A549 (cell line): ENCODE results near the gene CFAP70. TPM values are rescaled to one million over a fixed set of nuclear protein-coding genes. Genes with fewer than 3 reads are reported as not detected.

Experiments
- ATAC-seq, 2 experiments: fragments of 200-7000 bp in 1 of 2; fragments of >200 bp in 1 of 2; cut with Nextera tagmentation in 1 of 2; cut with Tn5 transposase in 1 of 2; 3 replicates each; pipeline versions ENCODE4 v1.8.0 to v1.9.1; 2018 to 2020; ENCODE audit warnings: mild to moderate bottlenecking in 1 of 2, moderate library complexity in 1 of 2
- CTCF ChIA-PET: fragments of 300-600 bp; sonication (Branson Sonifier 250); formaldehyde crosslinking; extraction: SDS; loops from one replicate; lab custom pipeline; 2021; ENCODE audit warnings: antibody characterized with exemption, inconsistent platforms; lab: Yijun Ruan, JAX
- POLR2A ChIA-PET: fragments of 350-600 bp; formaldehyde crosslinking; extraction: SDS; loops from one replicate; lab custom pipeline; 2021; ENCODE audit warnings: antibody characterized with exemption, inconsistent platforms; lab: Yijun Ruan, JAX
- DNase-seq, 2 experiments: peaks; one replicate each; pipeline versions ENCODE4 v3.0.0 to v3.0.0-alpha.2; 2011 to 2016; ENCODE audit warnings: low read depth in 1 of 2, low spot score in 1 of 2
- FAIRE-seq: peaks from 2 replicates; lab custom pipeline; 2011; peaks lifted over from hg19 to GRCh38; lab: Jason Lieb, UNC
- H3K27ac ChIP-seq, 2 experiments: fragments of >200 bp; sonication (Bioruptor Twin); formaldehyde crosslinking; 3 replicates each; pipeline ENCODE4 v1.5.1; 2016 to 2017
- H3K4me1 ChIP-seq: fragments of >200 bp; sonication (Bioruptor Twin); formaldehyde crosslinking; 3 replicates; pipeline ENCODE4 v1.6.1; 2016
- H3K4me2 ChIP-seq: fragments of >200 bp; sonication (Bioruptor Twin); formaldehyde crosslinking; 3 replicates; pipeline ENCODE4 v1.6.1; 2016
- H3K4me3 ChIP-seq: fragments of >200 bp; sonication (Bioruptor Twin); formaldehyde crosslinking; 3 replicates; pipeline ENCODE4 v1.5.1; 2016
- H3K9me3 ChIP-seq: fragments of >200 bp; sonication (Bioruptor Twin); formaldehyde crosslinking; 3 replicates; pipeline ENCODE4 v1.6.1; 2016
- BHLHE40 ChIP-seq: IDR thresholded peaks from 2 replicates; pipeline ENCODE4 v1.6.1; 2012; ENCODE audit warnings: low read depth, low read length, inconsistent platforms
- CBX8 ChIP-seq: fragments of 200-600 bp; sonication (generic); IDR thresholded peaks from 2 replicates; pipeline ENCODE4 v1.6.1; 2016
- CEBPB ChIP-seq, 2 experiments: fragments of >200 bp in 1 of 2; sonication (Bioruptor Twin) in 1 of 2; formaldehyde crosslinking in 1 of 2; IDR thresholded peaks; 2 replicates each; pipeline ENCODE4 v1.6.1; 2012 to 2016
- CHD4 ChIP-seq: fragments of 200-600 bp; sonication (generic); IDR thresholded peaks from 2 replicates; pipeline ENCODE4 v1.6.1; 2016; ENCODE audit warnings: antibody characterized with exemption, mild to moderate bottlenecking, borderline replicate concordance
- EHF ChIP-seq: fragments of 250-450 bp; sonication (Bioruptor Pico); IDR thresholded peaks from 2 replicates; pipeline ENCODE4 v1.5.0; 2020; ENCODE audit warnings: mild to moderate bottlenecking
- EP300 ChIP-seq, 2 experiments: fragments of >200 bp; sonication (Bioruptor Twin); formaldehyde crosslinking; IDR thresholded peaks; 2 replicates in 1 of 2; 3 replicates in 1 of 2; pipeline ENCODE4 v1.6.1; 2016 to 2017
- GATA3 ChIP-seq: IDR thresholded peaks from 2 replicates; pipeline ENCODE4 v1.6.1; 2012; ENCODE audit warnings: borderline replicate concordance
- HEYL ChIP-seq: fragments of 250-450 bp; sonication (Bioruptor Pico); IDR thresholded peaks from 2 replicates; pipeline ENCODE4 v1.8.0; 2021; ENCODE audit warnings: mild to moderate bottlenecking, moderate library complexity
- HOXA7 ChIP-seq: fragments of 250-450 bp; sonication (Bioruptor Pico); IDR thresholded peaks from 2 replicates; pipeline ENCODE4 v1.5.0; 2020; ENCODE audit warnings: mild to moderate bottlenecking, moderate library complexity
- JUN ChIP-seq, 2 experiments: fragments of >200 bp; sonication (Bioruptor Twin); formaldehyde crosslinking; IDR thresholded peaks; 2 replicates in 1 of 2; 3 replicates in 1 of 2; pipeline ENCODE4 v1.6.1; 2016 to 2017
- JUNB ChIP-seq: fragments of >200 bp; sonication (Bioruptor Twin); formaldehyde crosslinking; IDR thresholded peaks from 2 replicates; pipeline ENCODE4 v1.6.1; 2016
- MAFK ChIP-seq: fragments of 450-650 bp; IDR thresholded peaks from 2 replicates; pipeline ENCODE4 v1.6.1; 2014; ENCODE audit not compliant: partially characterized antibody
- MAZ ChIP-seq: fragments of 150-350 bp; IDR thresholded peaks from 2 replicates; pipeline ENCODE4 v1.6.1; 2014; ENCODE audit warnings: antibody characterized with exemption, low read depth, low read length, borderline replicate concordance
- MYC ChIP-seq: IDR thresholded peaks from 2 replicates; pipeline ENCODE4 v1.6.1; 2012; ENCODE audit warnings: mild to moderate bottlenecking, inconsistent platforms, low read length, improper control_type of control experiment, borderline replicate concordance
- NFE2L2 ChIP-seq: fragments of 150-350 bp; conservative IDR thresholded peaks from 2 replicates; pipeline ENCODE4 v1.6.1; 2014; ENCODE audit warnings: low read length
- NPAS2 ChIP-seq: fragments of 250-450 bp; sonication (Bioruptor Pico); IDR thresholded peaks from 2 replicates; pipeline ENCODE4 v1.8.0; 2022; ENCODE audit warnings: mild to moderate bottlenecking, moderate library complexity, borderline replicate concordance
- NR3C1 ChIP-seq: fragments of >200 bp; sonication (Bioruptor Twin); formaldehyde crosslinking; IDR thresholded peaks from 3 replicates; pipeline ENCODE4 v1.6.1; 2017
- RARB ChIP-seq: fragments of 250-450 bp; sonication (Bioruptor Pico); IDR thresholded peaks from 2 replicates; pipeline ENCODE4 v1.8.0; 2021; ENCODE audit warnings: mild to moderate bottlenecking, moderate library complexity
- SMC3 ChIP-seq: fragments of >200 bp; sonication (Bioruptor Twin); formaldehyde crosslinking; IDR thresholded peaks from 3 replicates; pipeline ENCODE4 v1.6.1; 2018; ENCODE audit warnings: inconsistent platforms
- TP53 ChIP-seq: fragments of 250-450 bp; sonication (Bioruptor Pico); IDR thresholded peaks from 2 replicates; pipeline ENCODE4 v1.5.0; 2021; ENCODE audit warnings: mild to moderate bottlenecking, moderate library complexity
- ZFP36 ChIP-seq: fragments of 450-650 bp; IDR thresholded peaks from 2 replicates; pipeline ENCODE4 v1.6.1; 2014; ENCODE audit warnings: borderline replicate concordance; ENCODE audit not compliant: partially characterized antibody
- ZNF302 ChIP-seq: fragments of 250-450 bp; sonication (Bioruptor Pico); IDR thresholded peaks from 2 replicates; pipeline ENCODE4 v1.9.0; 2021; ENCODE audit warnings: inconsistent platforms, mild to moderate bottlenecking, moderate library complexity
- WGBS: methylation state at CpG from one replicate; pipeline ENCODE4 v1.1.6; 2017; ENCODE audit errors: missing lambda C conversion rate; 5-methylcytosine and 5-hydroxymethylcytosine counted together
- polyA plus RNA-seq, 4 experiments: library from polyadenylated mRNA; depleted of rRNA in 3 of 4; stranded (reverse); fragments of >200 nt; fragmentation: RNase III in 1 of 4; extraction: RNeasy Plus Mini Kit Qiagen cat#74134 plus additional on column Dnase treatment in 1 of 4; gene quantifications; 2 replicates in 3 of 4; 3 replicates in 1 of 4; pipeline ENCODE4 v1.2.3, GENCODE V29; 2011 to 2017
- TF ChIP-seq, protein P1 (sequence below): fragments of >200 bp; sonication (Bioruptor Twin); formaldehyde crosslinking; IDR thresholded peaks from 2 replicates; pipeline ENCODE4 v1.6.1; 2016
- TF ChIP-seq, protein P2 (sequence below): fragments of 200-600 bp; sonication (generic); IDR thresholded peaks from 2 replicates; pipeline ENCODE4 v1.6.1; 2016; ENCODE audit warnings: antibody characterized with exemption, mild to moderate bottlenecking, moderate library complexity
- TF ChIP-seq, protein P3 (sequence below): IDR thresholded peaks from 2 replicates; pipeline ENCODE4 v1.6.1; 2012; ENCODE audit warnings: low read depth, borderline replicate concordance
- TF ChIP-seq, protein P4 (sequence below): IDR thresholded peaks from 2 replicates; pipeline ENCODE4 v1.6.1; 2012
- TF ChIP-seq, protein P5 (sequence below): IDR thresholded peaks from 2 replicates; pipeline ENCODE4 v1.6.1; 2012
- TF ChIP-seq, protein P6 (sequence below): fragments of 150-350 bp; IDR thresholded peaks from 2 replicates; pipeline ENCODE4 v1.6.1; 2014; ENCODE audit warnings: low read depth, mild to moderate bottlenecking, low read length

Gene CFAP70
- polyA plus RNA-seq, 2 of the 4 experiments (the other 2 are of a cell fraction) = 0.34 to 0.98 TPM

DNA sequence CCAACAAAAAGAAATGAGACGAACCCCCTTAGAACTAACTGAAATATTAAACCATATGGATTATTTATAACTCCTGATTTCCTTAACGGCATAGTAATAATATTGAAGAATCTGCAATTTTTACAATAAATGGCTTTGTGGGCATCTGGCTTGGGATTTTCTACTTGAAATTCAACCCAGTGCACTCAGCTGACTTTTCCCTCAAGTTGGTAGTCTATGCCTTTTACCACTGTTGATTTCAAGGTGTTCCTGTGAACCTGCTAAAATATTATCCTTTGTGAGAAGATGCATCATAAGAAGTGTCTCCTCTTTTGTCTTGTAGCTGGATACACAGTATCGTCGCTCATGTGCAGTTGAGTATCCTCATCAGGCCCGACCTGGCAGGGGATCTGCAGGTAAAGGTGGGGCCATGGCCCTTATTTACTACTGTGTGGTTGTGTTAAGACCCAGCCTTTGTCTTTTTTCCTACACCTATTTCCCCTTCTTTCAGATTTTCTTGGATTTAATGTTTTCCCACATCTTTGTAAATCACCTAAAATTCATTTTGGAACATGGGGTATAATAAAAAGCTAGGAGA is 119.6 kb downstream of the CFAP70 start:
- Histone ChIP-seq H3K4me1 (peaks cover 2% of the 10 kb centered on the region; the same call in 2 of the 3 replicates), H3K4me2 (no peak overlapping the region), H3K27ac (no peak overlapping the region), H3K4me3 (no peak overlapping the region), H3K9me3 (no peaks in the 10 kb centered on the region)
- ATAC-seq = no peak
- FAIRE-seq = no peak
- TF ChIP-seq NR3C1 (no peak), NPAS2 (no peak), SMC3 (no peak), TP53 (CRISPR knock-in tag) (no peak), EP300 (IDR thresholded peaks at IDR 0.05) (no peak), ZNF302 (CRISPR knock-in tag) (no peak), NFE2L2 (no peak), EHF (CRISPR knock-in tag) (no peak), MAFK (no peak), GATA3 (no peak), CEBPB (IDR thresholded peaks at IDR 0.05) (no peak), CHD4 (no peak), HEYL (CRISPR knock-in tag) (no peak)
- TF ChIP-seq, protein P1, sequence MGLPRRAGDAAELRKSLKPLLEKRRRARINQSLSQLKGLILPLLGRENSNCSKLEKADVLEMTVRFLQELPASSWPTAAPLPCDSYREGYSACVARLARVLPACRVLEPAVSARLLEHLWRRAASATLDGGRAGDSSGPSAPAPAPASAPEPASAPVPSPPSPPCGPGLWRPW = no peak
- TF ChIP-seq, protein P2, sequence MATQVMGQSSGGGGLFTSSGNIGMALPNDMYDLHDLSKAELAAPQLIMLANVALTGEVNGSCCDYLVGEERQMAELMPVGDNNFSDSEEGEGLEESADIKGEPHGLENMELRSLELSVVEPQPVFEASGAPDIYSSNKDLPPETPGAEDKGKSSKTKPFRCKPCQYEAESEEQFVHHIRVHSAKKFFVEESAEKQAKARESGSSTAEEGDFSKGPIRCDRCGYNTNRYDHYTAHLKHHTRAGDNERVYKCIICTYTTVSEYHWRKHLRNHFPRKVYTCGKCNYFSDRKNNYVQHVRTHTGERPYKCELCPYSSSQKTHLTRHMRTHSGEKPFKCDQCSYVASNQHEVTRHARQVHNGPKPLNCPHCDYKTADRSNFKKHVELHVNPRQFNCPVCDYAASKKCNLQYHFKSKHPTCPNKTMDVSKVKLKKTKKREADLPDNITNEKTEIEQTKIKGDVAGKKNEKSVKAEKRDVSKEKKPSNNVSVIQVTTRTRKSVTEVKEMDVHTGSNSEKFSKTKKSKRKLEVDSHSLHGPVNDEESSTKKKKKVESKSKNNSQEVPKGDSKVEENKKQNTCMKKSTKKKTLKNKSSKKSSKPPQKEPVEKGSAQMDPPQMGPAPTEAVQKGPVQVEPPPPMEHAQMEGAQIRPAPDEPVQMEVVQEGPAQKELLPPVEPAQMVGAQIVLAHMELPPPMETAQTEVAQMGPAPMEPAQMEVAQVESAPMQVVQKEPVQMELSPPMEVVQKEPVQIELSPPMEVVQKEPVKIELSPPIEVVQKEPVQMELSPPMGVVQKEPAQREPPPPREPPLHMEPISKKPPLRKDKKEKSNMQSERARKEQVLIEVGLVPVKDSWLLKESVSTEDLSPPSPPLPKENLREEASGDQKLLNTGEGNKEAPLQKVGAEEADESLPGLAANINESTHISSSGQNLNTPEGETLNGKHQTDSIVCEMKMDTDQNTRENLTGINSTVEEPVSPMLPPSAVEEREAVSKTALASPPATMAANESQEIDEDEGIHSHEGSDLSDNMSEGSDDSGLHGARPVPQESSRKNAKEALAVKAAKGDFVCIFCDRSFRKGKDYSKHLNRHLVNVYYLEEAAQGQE = no peak
- 90% methylated on average over 5 of the region's 5 CpGs for WGBS
- ChIA-PET POLR2A (no interaction called here), CTCF (no interaction called here)
- no peak for DNase-seq

DNA sequence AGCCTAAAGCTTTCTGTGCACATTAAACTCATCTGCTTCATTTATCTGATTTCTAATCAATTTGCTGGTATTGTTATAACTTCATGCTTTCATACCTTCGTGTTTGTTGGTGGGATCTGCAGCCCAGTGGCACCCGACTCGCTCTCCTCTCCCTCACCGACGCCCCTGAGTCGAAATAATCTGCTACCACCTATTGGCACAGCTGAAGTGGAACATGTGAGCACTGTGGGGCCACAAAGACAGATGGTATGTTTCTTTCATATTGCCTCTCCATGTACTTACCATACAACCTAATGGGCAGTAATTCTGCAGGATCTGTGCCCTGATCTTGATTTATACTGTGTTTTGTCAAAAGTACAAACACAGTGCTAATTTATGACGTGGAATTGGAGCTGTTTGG is 124.0 kb downstream of the CFAP70 start:
- DNase-seq = no peak
- Histone ChIP-seq H3K4me3 (no peak overlapping the region), H3K9me3 (no peaks in the 10 kb centered on the region), H3K4me2 (no peak overlapping the region), H3K27ac (no peak overlapping the region), H3K4me1 (no peaks in the 10 kb centered on the region)
- WGBS = 93% methylated on average over 7 of the region's 7 CpGs
- no peak for FAIRE-seq
- CTCF ChIA-PET = interaction anchor here (2.5 kb wide), 1 partner anchor 16 kb away, joined by 7 read pairs; no protein-coding TSS in a partner anchor
- POLR2A ChIA-PET = interaction anchor here (2.2 kb wide), 1 partner anchor 12 kb away, joined by 15 read pairs; the partner anchor contains the start of gene DNAJC9
- TF ChIP-seq NR3C1 (no peak), BHLHE40 (no peak), JUN (IDR thresholded peaks at IDR 0.05) (no peak), RARB (CRISPR knock-in tag) (no peak), MAFK (no peak), MYC (no peak), EHF (CRISPR knock-in tag) (no peak), JUNB (no peak), CBX8 (no peak), HOXA7 (CRISPR knock-in tag) (no peak), MAZ (no peak), ZFP36 (no peak)
- TF ChIP-seq, protein P3, sequence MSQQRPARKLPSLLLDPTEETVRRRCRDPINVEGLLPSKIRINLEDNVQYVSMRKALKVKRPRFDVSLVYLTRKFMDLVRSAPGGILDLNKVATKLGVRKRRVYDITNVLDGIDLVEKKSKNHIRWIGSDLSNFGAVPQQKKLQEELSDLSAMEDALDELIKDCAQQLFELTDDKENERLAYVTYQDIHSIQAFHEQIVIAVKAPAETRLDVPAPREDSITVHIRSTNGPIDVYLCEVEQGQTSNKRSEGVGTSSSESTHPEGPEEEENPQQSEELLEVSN = no peak
- TF ChIP-seq, protein P4, sequence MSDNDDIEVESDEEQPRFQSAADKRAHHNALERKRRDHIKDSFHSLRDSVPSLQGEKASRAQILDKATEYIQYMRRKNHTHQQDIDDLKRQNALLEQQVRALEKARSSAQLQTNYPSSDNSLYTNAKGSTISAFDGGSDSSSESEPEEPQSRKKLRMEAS = no peak
- TF ChIP-seq, protein P5, sequence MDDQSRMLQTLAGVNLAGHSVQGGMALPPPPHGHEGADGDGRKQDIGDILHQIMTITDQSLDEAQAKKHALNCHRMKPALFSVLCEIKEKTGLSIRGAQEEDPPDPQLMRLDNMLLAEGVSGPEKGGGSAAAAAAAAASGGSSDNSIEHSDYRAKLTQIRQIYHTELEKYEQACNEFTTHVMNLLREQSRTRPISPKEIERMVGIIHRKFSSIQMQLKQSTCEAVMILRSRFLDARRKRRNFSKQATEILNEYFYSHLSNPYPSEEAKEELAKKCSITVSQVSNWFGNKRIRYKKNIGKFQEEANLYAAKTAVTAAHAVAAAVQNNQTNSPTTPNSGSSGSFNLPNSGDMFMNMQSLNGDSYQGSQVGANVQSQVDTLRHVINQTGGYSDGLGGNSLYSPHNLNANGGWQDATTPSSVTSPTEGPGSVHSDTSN = no peak
- TF ChIP-seq, protein P6, sequence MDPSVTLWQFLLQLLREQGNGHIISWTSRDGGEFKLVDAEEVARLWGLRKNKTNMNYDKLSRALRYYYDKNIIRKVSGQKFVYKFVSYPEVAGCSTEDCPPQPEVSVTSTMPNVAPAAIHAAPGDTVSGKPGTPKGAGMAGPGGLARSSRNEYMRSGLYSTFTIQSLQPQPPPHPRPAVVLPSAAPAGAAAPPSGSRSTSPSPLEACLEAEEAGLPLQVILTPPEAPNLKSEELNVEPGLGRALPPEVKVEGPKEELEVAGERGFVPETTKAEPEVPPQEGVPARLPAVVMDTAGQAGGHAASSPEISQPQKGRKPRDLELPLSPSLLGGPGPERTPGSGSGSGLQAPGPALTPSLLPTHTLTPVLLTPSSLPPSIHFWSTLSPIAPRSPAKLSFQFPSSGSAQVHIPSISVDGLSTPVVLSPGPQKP = no peak
- TF ChIP-seq, protein P2 = no peak
- ATAC-seq = no peak
